IgD-negative memory B cell (primary cell): ENCODE data around the gene ACSS3. TPM values are rescaled to one million over a fixed set of nuclear protein-coding genes. Genes with fewer than 3 reads are reported as not detected.
"Not testable (repeated sequence)": the region's sequence is repeated elsewhere in the genome, so short reads cannot be mapped to it uniquely, and the experiment has no call there.

Source experiments
- H3K27ac Mint-ChIP-seq, 3 donors: one replicate each; pipeline ENCODE4 v1.8.0; 2020 to 2022; ENCODE audit warnings: mild to moderate bottlenecking in 3 of 3, mixed read lengths in 3 of 3, moderate library complexity in 1 of 3
- H3K27me3 Mint-ChIP-seq: one replicate; pipeline ENCODE4 v1.8.0; 2021; ENCODE audit warnings: mixed read lengths
- H3K36me3 Mint-ChIP-seq: one replicate; pipeline ENCODE4 v1.8.0; 2020; ENCODE audit warnings: mild to moderate bottlenecking, mixed read lengths
- H3K4me1 Mint-ChIP-seq, 3 donors: one replicate each; pipeline ENCODE4 v1.8.0; 2020 to 2022; ENCODE audit warnings: mixed read lengths in 3 of 3, mild to moderate bottlenecking in 1 of 3
- H3K4me3 Mint-ChIP-seq, 4 donors: one replicate each; pipeline ENCODE4 v1.8.0; 2020 to 2022; ENCODE audit warnings: mild to moderate bottlenecking in 4 of 4, mixed read lengths in 4 of 4, moderate library complexity in 3 of 4
- H3K9me3 Mint-ChIP-seq, 3 donors: one replicate each; pipeline ENCODE4 v1.8.0; 2020 to 2021; ENCODE audit warnings: mixed read lengths in 3 of 3, mild to moderate bottlenecking in 1 of 3
- polyA plus RNA-seq: library from polyadenylated mRNA; unstranded; fragments of 300-500 nt; fragmentation: Illumina TruSeq; gene quantifications from one replicate; pipeline ENCODE4 v1.2.3, GENCODE V29; 2021

ACSS3 gene
- polyA plus RNA-seq, 1 donor from 2014 or later = not detected

DNA sequence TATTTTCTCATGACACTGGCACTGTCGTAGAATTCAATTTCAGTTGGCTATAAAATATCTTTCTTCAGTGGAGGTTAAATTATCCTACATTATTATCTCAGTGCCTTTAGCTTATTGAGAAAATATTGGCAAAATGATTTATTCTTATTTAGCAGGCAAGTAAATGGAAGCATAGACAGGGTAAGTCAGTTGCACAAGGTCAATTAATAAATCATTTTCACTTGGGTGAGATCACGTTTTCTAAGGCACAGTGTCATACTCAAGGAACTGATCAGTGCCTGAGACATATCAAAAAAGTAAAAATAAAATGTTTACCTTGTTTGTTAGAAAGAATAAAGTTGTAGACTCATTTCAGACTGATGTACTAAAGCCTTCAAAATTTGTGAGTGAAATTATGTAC lies 95.0 kb downstream of the ACSS3 start:
- H3K27ac Mint-ChIP-seq = no peak overlapping the region
- no peak overlapping the region for H3K4me3 Mint-ChIP-seq
- H3K9me3 Mint-ChIP-seq = peaks cover 0 to 4% (median 4%) of the 10 kb centered on the region in 3 donors
- no peaks in the 10 kb centered on the region for H3K27me3 Mint-ChIP-seq
- H3K4me1 Mint-ChIP-seq = no peaks in the 10 kb centered on the region
- no peaks in the 10 kb centered on the region for H3K36me3 Mint-ChIP-seq

DNA sequence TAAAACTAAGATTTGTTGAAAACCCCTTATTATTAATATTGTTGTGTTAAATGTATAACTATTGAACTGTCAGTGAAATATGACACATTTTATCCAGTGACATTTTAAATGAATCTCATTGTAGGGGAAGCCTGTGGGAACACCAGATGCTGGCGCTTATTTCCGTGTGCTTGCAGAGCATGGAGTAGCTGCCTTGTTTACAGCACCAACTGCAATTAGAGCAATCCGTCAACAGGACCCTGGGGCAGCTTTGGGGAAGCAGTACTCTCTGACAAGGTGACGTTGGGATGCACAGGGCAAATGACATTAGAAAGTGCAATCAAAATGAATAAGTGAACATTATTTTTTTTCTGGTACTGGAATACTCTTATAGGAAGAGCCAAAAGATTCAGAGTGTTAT lies 96.8 kb downstream of the ACSS3 start:
- Mint-ChIP-seq H3K27ac (no peak overlapping the region), H3K9me3 (peaks cover 0 to 4% (median 4%) of the 10 kb centered on the region in 3 donors), H3K4me3 (no peak overlapping the region), H3K36me3 (no peaks in the 10 kb centered on the region), H3K27me3 (no peaks in the 10 kb centered on the region), H3K4me1 (no peaks in the 10 kb centered on the region)

DNA sequence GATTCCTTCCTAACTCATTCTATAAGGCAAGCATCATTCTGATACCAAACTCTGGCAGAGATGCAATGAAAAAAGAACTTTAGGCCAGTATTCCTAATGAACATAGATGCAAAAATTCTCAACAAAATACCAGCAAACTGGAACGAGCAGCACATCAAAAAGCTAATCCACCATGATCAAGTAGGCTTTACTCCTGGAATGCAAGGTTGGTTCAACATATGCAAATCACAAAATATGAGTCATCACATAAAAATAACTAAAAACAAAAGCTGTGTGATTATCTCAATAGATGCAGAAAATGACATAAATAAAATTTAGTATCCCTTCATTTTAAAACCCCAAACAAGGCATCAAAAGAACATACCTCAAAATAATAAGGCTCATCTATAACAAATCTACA lies 98.9 kb downstream of the ACSS3 start:
- no peaks in the 10 kb centered on the region for H3K36me3 Mint-ChIP-seq
- H3K27me3 Mint-ChIP-seq = no peaks in the 10 kb centered on the region
- H3K27ac Mint-ChIP-seq = no peak overlapping the region
- peaks cover 0 to 4% (median 4%) of the 10 kb centered on the region in 3 donors for H3K9me3 Mint-ChIP-seq
- H3K4me1 Mint-ChIP-seq = no peaks in the 10 kb centered on the region
- H3K4me3 Mint-ChIP-seq = no peak overlapping the region

DNA sequence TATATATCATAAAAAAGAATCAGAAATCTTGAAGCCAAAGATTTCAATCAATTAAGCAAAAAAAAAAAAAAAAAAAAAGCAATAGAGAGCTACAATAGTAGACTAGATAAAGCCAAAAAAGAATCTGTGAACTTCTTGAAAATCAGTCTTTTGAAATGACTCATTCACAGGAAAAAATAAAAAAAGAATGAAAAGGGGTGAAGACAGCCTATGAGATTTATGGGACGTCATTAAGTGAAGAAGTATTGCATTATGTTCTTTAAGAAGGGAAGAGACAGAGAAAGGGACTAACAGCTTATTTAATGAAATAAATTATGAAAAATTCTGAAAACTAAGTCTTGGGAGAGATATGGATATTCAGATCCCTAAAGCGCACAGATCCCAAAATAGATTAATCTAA lies 103.8 kb downstream of the ACSS3 start:
- Mint-ChIP-seq H3K4me3 (no peak overlapping the region), H3K27ac (no peak overlapping the region), H3K36me3 (no peaks in the 10 kb centered on the region), H3K4me1 (no peaks in the 10 kb centered on the region), H3K27me3 (no peaks in the 10 kb centered on the region), H3K9me3 (peaks cover 0 to 3% (median 2%) of the 10 kb centered on the region in 3 donors)

DNA sequence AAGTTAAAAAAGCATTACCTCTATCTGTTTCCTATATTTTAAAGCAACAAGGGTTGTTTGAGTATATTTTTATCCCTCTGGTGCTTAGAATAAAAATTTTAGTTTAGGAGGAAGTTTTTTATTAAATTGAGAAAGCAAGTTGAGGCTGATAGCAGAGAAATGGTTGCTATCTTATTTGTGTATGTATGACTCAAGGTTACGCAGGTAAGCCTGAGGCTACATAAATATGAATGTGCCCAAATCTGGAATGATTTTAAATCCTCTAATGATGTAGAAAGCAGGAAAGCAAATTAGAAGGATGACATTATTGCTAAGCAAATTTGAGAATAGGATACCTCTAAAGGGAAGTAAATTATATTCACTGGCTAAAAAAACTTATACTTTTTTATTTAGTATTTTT lies 109.8 kb downstream of the ACSS3 start:
- H3K4me3 Mint-ChIP-seq = no peak overlapping the region

DNA sequence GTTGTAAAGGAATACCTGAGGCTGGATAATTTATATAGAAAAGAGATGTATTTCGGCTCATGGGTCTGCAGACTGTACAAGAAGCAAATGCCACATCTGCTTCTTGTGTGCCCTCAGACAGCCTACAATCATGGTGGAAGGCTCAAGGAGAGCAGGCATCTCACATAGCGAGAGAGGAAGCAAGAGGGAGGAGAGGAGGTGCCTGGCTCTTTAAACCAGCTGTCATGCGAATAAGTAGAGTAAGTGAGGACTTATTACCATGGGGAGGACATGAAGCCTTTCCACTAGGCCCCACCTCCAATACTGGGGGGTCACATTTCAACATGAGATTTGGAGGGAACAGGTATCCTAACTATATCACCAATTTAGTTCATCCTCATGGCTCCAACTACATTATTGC lies 118.7 kb downstream of the ACSS3 start:
- Mint-ChIP-seq H3K27me3 (no peaks in the 10 kb centered on the region), H3K4me1 (no peaks in the 10 kb centered on the region), H3K4me3 (no peak overlapping the region), H3K36me3 (no peaks in the 10 kb centered on the region), H3K27ac (no peak overlapping the region), H3K9me3 (peaks cover 2 to 7% (median 2%) of the 10 kb centered on the region in 3 donors)

More for the DNA sequence above, 109.8 kb downstream of the ACSS3 start:
- H3K4me1 Mint-ChIP-seq = no peaks in the 10 kb centered on the region
- no peaks in the 10 kb centered on the region for H3K27me3 Mint-ChIP-seq
- no peaks in the 10 kb centered on the region for H3K36me3 Mint-ChIP-seq
- H3K9me3 Mint-ChIP-seq = peaks cover 0 to 3% (median 0%) of the 10 kb centered on the region in 3 donors
- H3K27ac Mint-ChIP-seq = no peak overlapping the region

DNA sequence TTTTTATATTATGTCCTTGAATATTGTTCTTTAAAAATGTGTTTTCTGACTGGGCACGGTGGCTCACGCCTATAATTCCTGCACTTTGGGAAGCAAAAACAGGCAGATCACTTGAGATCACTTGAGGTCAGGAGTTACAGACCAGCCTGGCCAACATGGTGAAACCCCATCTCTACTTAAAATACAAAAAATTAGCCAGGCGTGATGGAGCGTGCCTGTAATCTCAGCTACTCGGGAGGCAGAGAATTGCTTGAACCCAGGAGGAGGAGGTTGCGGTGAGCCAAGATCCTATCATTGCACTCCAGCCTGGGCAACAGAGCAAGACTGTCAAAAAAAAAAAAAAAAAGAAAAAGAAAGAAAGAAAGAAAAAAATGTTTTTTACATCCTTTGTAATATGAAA lies 122.7 kb downstream of the ACSS3 start:
- not testable (repeated sequence) for H3K27me3 Mint-ChIP-seq, H3K9me3 Mint-ChIP-seq, H3K27ac Mint-ChIP-seq, H3K4me3 Mint-ChIP-seq, H3K36me3 Mint-ChIP-seq, H3K4me1 Mint-ChIP-seq

DNA sequence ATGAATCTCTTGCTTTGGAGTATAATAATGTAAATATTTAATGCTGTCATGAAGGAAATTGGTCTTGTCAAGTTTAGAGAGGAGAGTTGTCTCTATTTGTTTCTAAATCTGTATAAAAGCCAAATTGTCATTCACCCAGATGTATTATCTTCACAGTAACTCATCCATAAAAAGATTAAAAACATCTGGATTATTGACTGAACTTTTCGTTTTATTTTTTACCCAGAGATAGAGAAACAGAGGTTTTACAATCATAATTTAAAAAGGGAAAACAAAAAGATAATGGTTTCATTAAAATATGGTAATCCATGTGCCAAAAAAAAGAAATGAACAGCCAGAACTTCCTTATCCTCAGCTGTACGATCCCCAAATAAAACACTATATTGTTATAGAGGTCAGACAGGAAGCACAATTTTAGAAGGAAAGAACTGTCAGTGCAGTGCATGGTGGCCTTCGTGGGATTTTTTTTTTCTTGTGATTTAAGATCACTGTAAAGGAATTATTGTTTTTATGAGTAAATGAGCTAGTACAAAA lies 125.9 kb downstream of the ACSS3 start:
- no peak overlapping the region for H3K27ac Mint-ChIP-seq
- no peaks in the 10 kb centered on the region for H3K36me3 Mint-ChIP-seq
- H3K27me3 Mint-ChIP-seq = no peaks in the 10 kb centered on the region
- no peaks in the 10 kb centered on the region for H3K4me1 Mint-ChIP-seq
- H3K4me3 Mint-ChIP-seq = no peak overlapping the region
- peaks cover 2 to 6% (median 2%) of the 10 kb centered on the region in 3 donors for H3K9me3 Mint-ChIP-seq

DNA sequence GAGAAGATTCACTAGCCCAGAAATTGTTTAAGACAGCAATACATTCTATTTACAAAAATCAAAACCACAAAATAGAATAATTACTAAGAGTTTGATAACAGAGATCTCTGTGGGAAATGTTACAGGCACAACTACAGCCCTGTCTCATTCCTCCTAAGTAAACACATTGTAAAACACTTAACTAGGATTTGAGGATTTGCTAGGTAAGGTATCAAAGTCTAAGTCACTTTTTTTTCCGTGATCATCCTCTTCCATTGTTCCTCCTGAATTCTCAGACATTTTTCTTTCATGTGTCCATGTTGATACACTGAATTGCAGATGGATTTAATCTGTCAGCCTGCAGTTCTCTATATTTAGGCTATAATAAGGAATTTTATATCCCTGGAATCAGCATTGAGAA lies 127.5 kb downstream of the ACSS3 start:
- Mint-ChIP-seq H3K27me3 (no peaks in the 10 kb centered on the region), H3K27ac (no peak overlapping the region), H3K4me1 (no peaks in the 10 kb centered on the region), H3K9me3 (peaks cover 0 to 6% (median 2%) of the 10 kb centered on the region in 3 donors), H3K36me3 (no peaks in the 10 kb centered on the region), H3K4me3 (no peak overlapping the region)

DNA sequence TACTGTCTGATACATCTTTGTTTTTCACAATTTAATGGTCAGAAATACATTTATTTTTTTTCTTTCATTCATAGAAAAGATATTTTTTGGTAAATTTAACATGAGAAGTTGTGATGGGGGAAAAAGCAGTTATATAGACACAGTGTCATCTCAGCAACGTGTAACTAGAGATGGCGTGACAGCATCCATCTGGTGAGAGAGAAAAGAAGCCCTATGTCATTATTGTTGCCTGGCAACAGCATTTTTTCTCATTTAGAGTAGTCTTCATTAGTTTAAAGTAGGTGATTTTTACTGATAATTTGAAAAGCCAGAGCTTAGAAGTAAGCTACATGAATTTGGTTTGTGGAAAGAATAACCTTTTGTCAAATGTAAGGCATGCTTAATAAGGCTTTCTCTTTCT lies 128.6 kb downstream of the ACSS3 start:
- H3K4me3 Mint-ChIP-seq = no peak overlapping the region
- H3K9me3 Mint-ChIP-seq = peaks cover 0 to 6% (median 2%) of the 10 kb centered on the region in 3 donors
- H3K4me1 Mint-ChIP-seq = no peaks in the 10 kb centered on the region
- H3K27ac Mint-ChIP-seq = no peak overlapping the region
- H3K27me3 Mint-ChIP-seq = no peaks in the 10 kb centered on the region
- H3K36me3 Mint-ChIP-seq = no peaks in the 10 kb centered on the region

DNA sequence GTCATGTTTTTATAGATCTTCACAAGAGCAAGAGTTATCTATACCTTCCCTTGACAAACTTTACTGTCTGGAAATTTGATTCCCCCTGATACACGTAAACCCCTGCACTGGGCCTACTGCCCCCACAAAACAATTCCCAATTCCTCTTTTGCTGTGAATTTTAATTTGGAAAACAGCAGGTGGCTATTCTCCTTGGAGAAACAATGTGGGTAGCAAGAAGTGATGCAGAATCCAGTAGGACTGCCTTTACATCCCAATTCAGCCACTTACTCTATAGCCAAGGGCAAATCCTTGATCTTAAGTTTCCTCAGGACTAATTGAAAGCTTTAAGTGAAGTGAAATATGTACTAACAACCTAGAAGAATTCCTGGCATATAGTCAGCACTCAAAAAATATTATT lies 129.3 kb downstream of the ACSS3 start:
- no peaks in the 10 kb centered on the region for H3K27me3 Mint-ChIP-seq
- no peak overlapping the region for H3K27ac Mint-ChIP-seq
- H3K4me3 Mint-ChIP-seq = no peak overlapping the region
- H3K36me3 Mint-ChIP-seq = no peaks in the 10 kb centered on the region
- no peaks in the 10 kb centered on the region for H3K4me1 Mint-ChIP-seq
- peaks cover 0 to 9% (median 6%) of the 10 kb centered on the region in 3 donors for H3K9me3 Mint-ChIP-seq

DNA sequence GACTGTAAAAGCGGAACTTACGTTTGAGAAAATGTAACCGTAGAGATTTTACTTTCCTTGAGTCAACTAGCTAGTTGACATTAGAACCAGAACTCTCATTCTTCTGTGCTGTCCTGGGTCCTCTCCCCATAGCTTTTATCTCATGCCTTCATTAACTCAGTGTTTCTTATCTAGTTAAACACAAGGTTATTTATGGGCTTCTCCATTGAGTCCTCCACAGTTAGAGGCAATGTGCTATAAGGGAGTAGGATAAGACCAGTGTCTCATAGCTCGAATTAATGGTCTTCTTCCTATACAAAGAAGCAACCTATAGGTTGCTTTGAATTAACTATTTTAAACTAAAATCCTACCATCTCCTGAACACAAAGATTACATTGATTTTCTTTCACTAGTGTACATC lies 129.8 kb downstream of the ACSS3 start:
- Mint-ChIP-seq H3K9me3 (peaks cover 0 to 9% (median 6%) of the 10 kb centered on the region in 3 donors), H3K27ac (no peak overlapping the region), H3K27me3 (no peaks in the 10 kb centered on the region), H3K4me1 (no peaks in the 10 kb centered on the region), H3K36me3 (no peaks in the 10 kb centered on the region), H3K4me3 (no peak overlapping the region)

DNA sequence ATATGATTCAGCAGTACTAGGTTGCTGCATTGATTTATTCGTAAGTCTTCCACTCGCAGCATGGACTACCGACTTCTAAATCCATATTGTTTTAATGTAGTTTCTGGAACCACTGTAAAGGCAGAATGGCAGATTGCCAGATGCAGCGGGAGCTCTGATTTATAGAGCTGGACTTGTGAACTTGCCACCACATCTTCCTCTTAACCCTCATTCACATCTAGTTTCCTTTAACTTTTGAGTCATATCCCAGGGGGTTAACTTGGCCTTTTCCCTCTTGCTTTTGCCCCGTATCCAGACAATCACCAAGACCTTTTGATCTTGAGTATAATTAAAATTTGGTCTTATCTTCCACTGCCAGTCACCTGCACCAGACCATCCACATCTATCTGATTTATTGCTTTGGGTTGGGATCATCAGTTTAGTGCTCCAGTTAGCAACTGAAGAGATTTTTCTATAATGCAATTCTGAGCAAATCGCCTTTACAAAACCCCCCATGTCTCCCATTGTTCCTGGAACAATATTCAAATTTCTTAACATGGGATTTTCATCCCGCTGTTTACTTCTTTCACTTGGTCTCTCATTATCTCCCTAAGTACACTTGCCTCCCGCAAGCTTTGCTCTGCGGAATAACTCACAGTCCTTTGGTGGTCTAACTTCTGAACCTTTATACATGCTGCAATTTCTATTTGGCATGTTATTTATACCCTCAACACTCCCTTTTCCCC lies 130.5 kb downstream of the ACSS3 start:
- Mint-ChIP-seq H3K36me3 (no peaks in the 10 kb centered on the region), H3K27me3 (no peaks in the 10 kb centered on the region), H3K27ac (no peak overlapping the region), H3K9me3 (peaks cover 0 to 9% (median 6%) of the 10 kb centered on the region in 3 donors), H3K4me1 (no peaks in the 10 kb centered on the region), H3K4me3 (no peak overlapping the region)

DNA sequence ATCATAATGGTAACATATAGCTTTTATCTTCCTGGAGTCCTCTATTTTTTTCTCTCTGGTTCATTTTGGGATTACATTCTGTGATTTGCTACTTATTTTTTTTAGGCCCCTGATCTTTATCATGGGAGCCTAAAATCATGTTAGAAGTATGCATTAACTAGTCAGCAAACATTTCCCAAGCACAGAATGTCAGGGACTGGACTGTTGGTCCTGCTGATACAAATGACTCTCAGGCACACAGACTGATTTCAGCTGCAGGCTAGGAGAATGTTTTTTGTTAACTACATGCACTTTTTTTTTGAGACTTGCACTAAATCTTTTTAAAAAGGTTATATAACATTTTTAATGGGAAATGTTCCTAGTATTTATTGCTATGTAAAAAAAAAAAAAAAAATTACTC lies 131.1 kb downstream of the ACSS3 start:
- Mint-ChIP-seq H3K27me3 (no peaks in the 10 kb centered on the region), H3K4me3 (no peak overlapping the region), H3K36me3 (no peaks in the 10 kb centered on the region), H3K9me3 (peaks cover 0 to 9% (median 6%) of the 10 kb centered on the region in 3 donors), H3K4me1 (no peaks in the 10 kb centered on the region), H3K27ac (no peak overlapping the region)

DNA sequence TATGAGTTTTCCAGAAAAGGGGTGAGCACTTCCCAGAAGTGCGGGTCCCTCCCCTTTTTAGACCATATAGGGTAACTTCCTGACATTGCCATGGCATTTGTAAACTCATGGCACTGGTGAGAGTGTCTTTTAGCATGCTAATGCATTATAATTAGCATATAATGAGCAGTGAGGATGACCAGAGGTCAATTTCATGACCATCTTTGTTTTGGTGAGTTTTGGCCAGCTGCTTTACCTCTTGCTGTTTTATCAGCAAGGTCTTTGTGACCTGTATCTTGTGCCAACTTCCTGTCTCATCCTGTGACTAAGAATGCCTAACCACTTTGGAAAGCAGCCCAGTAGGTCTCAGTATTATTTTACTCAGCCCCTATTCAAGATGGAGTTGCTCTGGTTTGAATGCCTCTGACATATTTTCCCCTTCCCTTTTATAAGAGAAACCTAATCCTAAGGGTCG lies 131.9 kb downstream of the ACSS3 start:
- H3K36me3 Mint-ChIP-seq, H3K9me3 Mint-ChIP-seq, H3K4me3 Mint-ChIP-seq, H3K4me1 Mint-ChIP-seq, H3K27ac Mint-ChIP-seq, H3K27me3 Mint-ChIP-seq: not testable (repeated sequence)

DNA sequence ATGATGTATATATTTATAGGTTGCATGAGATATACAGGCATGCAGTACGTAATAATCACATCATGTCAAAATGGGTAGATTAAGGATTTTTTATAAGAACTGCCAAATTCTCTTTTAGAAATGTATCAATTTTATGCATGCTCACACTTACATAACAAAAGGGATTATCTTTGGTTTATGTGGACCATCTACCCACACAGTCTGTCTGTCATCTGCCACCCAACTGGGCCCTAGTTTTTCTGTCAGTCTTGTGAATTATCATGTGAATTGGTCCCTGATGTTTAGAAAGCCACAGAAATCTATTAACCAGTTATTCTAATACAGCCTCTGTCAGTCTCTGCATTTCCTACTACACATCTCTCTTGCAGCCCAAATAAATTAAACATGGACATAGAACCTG lies 133.4 kb downstream of the ACSS3 start:
- no peaks in the 10 kb centered on the region for H3K4me1 Mint-ChIP-seq
- H3K9me3 Mint-ChIP-seq = peaks cover 0 to 9% (median 4%) of the 10 kb centered on the region in 3 donors
- H3K27me3 Mint-ChIP-seq = no peaks in the 10 kb centered on the region
- no peak overlapping the region for H3K4me3 Mint-ChIP-seq
- H3K36me3 Mint-ChIP-seq = no peaks in the 10 kb centered on the region
- H3K27ac Mint-ChIP-seq = no peak overlapping the region
